IgD-negative memory B cell (primary cell): ENCODE results near the gene MSRB2. TPM values are rescaled to one million over a fixed set of nuclear protein-coding genes. Genes with fewer than 3 reads are reported as not detected.
A peak's percentile ranks its signal among the peaks of the same experiment; 100 is the strongest.

ENCODE experiments used
- H3K27ac Mint-ChIP-seq, 3 donors: one replicate each; pipeline ENCODE4 v1.8.0; 2020 to 2022; ENCODE audit warnings: mild to moderate bottlenecking in 3 of 3, mixed read lengths in 3 of 3, moderate library complexity in 1 of 3
- H3K27me3 Mint-ChIP-seq: one replicate; pipeline ENCODE4 v1.8.0; 2021; ENCODE audit warnings: mixed read lengths
- H3K36me3 Mint-ChIP-seq: one replicate; pipeline ENCODE4 v1.8.0; 2020; ENCODE audit warnings: mild to moderate bottlenecking, mixed read lengths
- H3K4me1 Mint-ChIP-seq, 3 donors: one replicate each; pipeline ENCODE4 v1.8.0; 2020 to 2022; ENCODE audit warnings: mixed read lengths in 3 of 3, mild to moderate bottlenecking in 1 of 3
- H3K4me3 Mint-ChIP-seq, 4 donors: one replicate each; pipeline ENCODE4 v1.8.0; 2020 to 2022; ENCODE audit warnings: mild to moderate bottlenecking in 4 of 4, mixed read lengths in 4 of 4, moderate library complexity in 3 of 4
- H3K9me3 Mint-ChIP-seq, 3 donors: one replicate each; pipeline ENCODE4 v1.8.0; 2020 to 2021; ENCODE audit warnings: mixed read lengths in 3 of 3, mild to moderate bottlenecking in 1 of 3
- polyA plus RNA-seq: library from polyadenylated mRNA; unstranded; fragments of 300-500 nt; fragmentation: Illumina TruSeq; gene quantifications from one replicate; pipeline ENCODE4 v1.2.3, GENCODE V29; 2021

Gene MSRB2
- polyA plus RNA-seq = 5.7 TPM

GRCh38 chr10:23095404-23095965, at the start of gene MSRB2:
Gene MSRB2 (plus strand): TSS chr10:23095579. CDS start chr10:23095609, 30 bp downstream.
- peaks cover 9 to 25% (median 21%) of the 10 kb centered on the region in 3 donors for H3K4me1 Mint-ChIP-seq
- no peaks in the 10 kb centered on the region for H3K27me3 Mint-ChIP-seq
- no peaks in the 10 kb centered on the region for H3K36me3 Mint-ChIP-seq
- H3K4me3 Mint-ChIP-seq = peak within 1 kb of the TSS; percentile 69 to 94 (median 90)
- H3K9me3 Mint-ChIP-seq = peaks cover 2 to 17% (median 2%) of the 10 kb centered on the region in 3 donors
- H3K27ac Mint-ChIP-seq = peak within 1 kb of the TSS; percentile 20 to 92 (median 80)

DNA sequence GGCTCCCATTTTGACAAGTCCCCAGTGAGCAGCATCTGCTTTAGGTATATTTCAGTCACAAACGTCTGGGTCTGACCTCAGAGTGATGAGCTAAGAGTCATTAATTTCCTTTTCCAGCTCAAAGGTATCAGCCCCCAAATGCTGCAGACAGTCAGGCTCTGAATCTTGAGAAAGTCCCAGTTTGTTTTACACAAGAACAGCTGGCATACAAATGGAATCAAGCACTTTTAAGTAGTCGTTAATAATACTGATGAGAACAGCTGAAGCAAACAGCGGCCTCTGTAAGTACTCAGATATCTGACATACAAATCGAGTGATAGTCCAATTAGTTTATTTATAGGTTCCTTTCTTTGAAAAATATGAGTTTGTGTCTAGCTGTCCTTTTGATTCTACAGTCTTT, 49.4 kb upstream of the MSRB2 start:
- no peak overlapping the region for H3K4me3 Mint-ChIP-seq

GRCh38 chr10:23047201-23048050, 48.0 kb upstream of the MSRB2 start:
- Mint-ChIP-seq H3K4me1 (no peaks in the 10 kb centered on the region), H3K9me3 (peaks cover 0 to 2% (median 0%) of the 10 kb centered on the region in 3 donors), H3K4me3 (no peak overlapping the region), H3K27me3 (peaks cover 6% of the 10 kb centered on the region), H3K36me3 (no peaks in the 10 kb centered on the region), H3K27ac (no peak overlapping the region)

More for the DNA sequence above, 49.4 kb upstream of the MSRB2 start:
- H3K4me1 Mint-ChIP-seq = no peaks in the 10 kb centered on the region
- H3K9me3 Mint-ChIP-seq = peaks cover 0 to 2% (median 0%) of the 10 kb centered on the region in 3 donors
- H3K36me3 Mint-ChIP-seq = no peaks in the 10 kb centered on the region
- H3K27me3 Mint-ChIP-seq = peaks cover 4% of the 10 kb centered on the region
- H3K27ac Mint-ChIP-seq = no peak overlapping the region

DNA sequence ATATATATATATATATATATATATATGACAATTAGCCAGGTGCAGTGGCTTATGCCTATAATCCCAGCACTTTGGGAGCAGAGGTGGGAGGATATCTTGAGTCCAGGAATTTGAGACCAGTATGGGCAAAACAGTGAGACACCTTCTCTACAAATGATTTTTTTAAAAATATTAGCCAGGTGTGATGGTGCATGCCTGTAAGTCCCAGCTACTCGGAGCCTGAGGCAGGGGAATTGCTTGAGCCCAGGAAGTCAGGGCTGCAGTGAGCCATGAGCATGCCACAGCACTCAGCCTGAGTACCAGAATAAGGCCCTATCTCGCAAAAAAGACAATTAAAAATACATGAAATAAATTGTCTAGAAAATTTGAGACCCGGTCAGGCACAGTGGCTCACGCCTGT, 47.2 kb upstream of the MSRB2 start:
- H3K9me3 Mint-ChIP-seq = peaks cover 0 to 2% (median 0%) of the 10 kb centered on the region in 3 donors
- H3K36me3 Mint-ChIP-seq = no peaks in the 10 kb centered on the region
- no peak overlapping the region for H3K4me3 Mint-ChIP-seq
- H3K27ac Mint-ChIP-seq = no peak overlapping the region
- H3K4me1 Mint-ChIP-seq = peaks cover 0 to under 1% (median 0%) of the 10 kb centered on the region in 3 donors
- peaks cover 6% of the 10 kb centered on the region for H3K27me3 Mint-ChIP-seq

GRCh38 chr10:23051278-23051677, 44.1 kb upstream of the MSRB2 start:
- H3K27me3 Mint-ChIP-seq = peaks cover 6% of the 10 kb centered on the region
- no peak overlapping the region for H3K27ac Mint-ChIP-seq

DNA sequence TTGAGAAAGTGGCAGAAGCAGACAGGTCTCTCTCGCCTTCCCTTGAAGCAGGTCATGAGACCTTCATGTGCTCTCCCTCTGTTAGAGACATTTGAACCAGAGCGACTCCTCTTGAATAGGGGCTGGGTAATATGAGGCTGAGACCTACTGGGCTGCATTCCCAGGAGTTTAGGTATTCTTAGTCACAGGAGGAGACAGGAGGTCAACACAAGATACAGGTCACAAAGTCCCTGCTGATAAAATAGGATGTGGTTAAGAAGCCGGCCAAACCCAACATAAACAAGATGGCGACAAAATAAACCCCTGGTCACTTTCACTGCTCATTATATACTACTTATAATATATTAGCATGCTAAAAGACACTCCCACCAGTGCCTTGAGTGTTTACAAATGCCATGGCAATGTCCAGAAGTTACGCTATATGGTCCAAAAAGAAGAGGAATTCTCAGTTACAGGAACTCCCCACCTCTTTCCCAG, 43.5 kb upstream of the MSRB2 start:
- Mint-ChIP-seq H3K4me3 (no peak overlapping the region), H3K27ac (no peak overlapping the region), H3K9me3 (no peaks in the 10 kb centered on the region), H3K27me3 (peaks cover 6% of the 10 kb centered on the region), H3K4me1 (peaks cover 0 to 1% (median 0%) of the 10 kb centered on the region in 3 donors), H3K36me3 (no peaks in the 10 kb centered on the region)

More at GRCh38 chr10:23051278-23051677, 44.1 kb upstream of the MSRB2 start:
- H3K4me3 Mint-ChIP-seq = no peak overlapping the region
- H3K4me1 Mint-ChIP-seq = peaks cover 0 to 1% (median 0%) of the 10 kb centered on the region in 3 donors
- H3K9me3 Mint-ChIP-seq = no peaks in the 10 kb centered on the region
- no peaks in the 10 kb centered on the region for H3K36me3 Mint-ChIP-seq

GRCh38 chr10:23053036-23053435, 42.3 kb upstream of the MSRB2 start:
- Mint-ChIP-seq H3K36me3 (no peaks in the 10 kb centered on the region), H3K27me3 (peaks cover 6% of the 10 kb centered on the region), H3K27ac (no peak overlapping the region), H3K9me3 (no peaks in the 10 kb centered on the region), H3K4me1 (peaks cover 0 to 1% (median 0%) of the 10 kb centered on the region in 3 donors), H3K4me3 (no peak overlapping the region)

- H3K27me3 Mint-ChIP-seq = peaks cover 4% of the 10 kb centered on the region
- H3K4me1 Mint-ChIP-seq = peaks cover 0 to 1% (median 0%) of the 10 kb centered on the region in 3 donors
- no peak overlapping the region for H3K4me3 Mint-ChIP-seq
- peaks cover 0 to 14% (median 2%) of the 10 kb centered on the region in 3 donors for H3K9me3 Mint-ChIP-seq
- peak overlapping the region in 1 of 3 donors; percentile 33 for H3K27ac Mint-ChIP-seq
- H3K36me3 Mint-ChIP-seq = peaks cover 2% of the 10 kb centered on the region
Measured at GRCh38 chr10:23055424-23056185, 39.8 kb upstream of the MSRB2 start.

- Mint-ChIP-seq H3K4me1 (peaks cover 0 to 1% (median 0%) of the 10 kb centered on the region in 3 donors), H3K27ac (peak overlapping the region in 1 of 3 donors; percentile 33), H3K27me3 (peaks cover under 1% of the 10 kb centered on the region), H3K9me3 (peaks cover 0 to 14% (median 2%) of the 10 kb centered on the region in 3 donors), H3K36me3 (peaks cover 2% of the 10 kb centered on the region), H3K4me3 (no peak overlapping the region)
Measured at GRCh38 chr10:23056186-23056579, 39.2 kb upstream of the MSRB2 start.

GRCh38 chr10:23058366-23058765, 37.0 kb upstream of the MSRB2 start:
- Mint-ChIP-seq H3K4me1 (no peaks in the 10 kb centered on the region), H3K27me3 (no peaks in the 10 kb centered on the region)

DNA sequence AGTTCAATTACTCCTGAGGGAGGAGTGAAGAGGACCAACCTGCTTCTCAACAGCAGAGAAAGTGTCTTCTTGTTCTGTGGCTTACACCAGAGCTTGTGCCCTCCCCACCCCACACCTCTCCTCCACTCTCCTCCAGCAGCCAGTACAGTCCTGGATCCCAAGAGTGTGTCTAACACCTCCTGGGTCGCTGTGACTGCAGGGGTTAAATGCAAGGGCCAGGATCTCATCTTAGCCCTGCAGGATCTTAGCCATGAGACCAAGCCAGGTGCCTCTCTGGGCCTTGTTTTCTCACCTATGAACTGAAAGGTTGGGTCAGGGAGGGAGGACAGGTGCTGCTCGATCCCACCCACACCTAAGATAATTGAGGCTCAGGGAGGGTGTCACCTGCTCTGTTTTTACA, 34.5 kb upstream of the MSRB2 start:
- H3K27ac Mint-ChIP-seq = no peak overlapping the region
- H3K4me1 Mint-ChIP-seq = no peaks in the 10 kb centered on the region
- H3K9me3 Mint-ChIP-seq = peaks cover 0 to 14% (median 2%) of the 10 kb centered on the region in 3 donors
- no peak overlapping the region for H3K4me3 Mint-ChIP-seq
- H3K36me3 Mint-ChIP-seq = peaks cover 2% of the 10 kb centered on the region
- no peaks in the 10 kb centered on the region for H3K27me3 Mint-ChIP-seq

More at GRCh38 chr10:23058366-23058765, 37.0 kb upstream of the MSRB2 start:
- peaks cover 2% of the 10 kb centered on the region for H3K36me3 Mint-ChIP-seq
- peaks cover 0 to 14% (median 2%) of the 10 kb centered on the region in 3 donors for H3K9me3 Mint-ChIP-seq
- no peak overlapping the region for H3K27ac Mint-ChIP-seq
- H3K4me3 Mint-ChIP-seq = no peak overlapping the region

GRCh38 chr10:23063045-23063972, 32.1 kb upstream of the MSRB2 start:
- Mint-ChIP-seq H3K4me1 (peaks cover 0 to 2% (median 0%) of the 10 kb centered on the region in 3 donors), H3K4me3 (no peak overlapping the region), H3K36me3 (peaks cover 2% of the 10 kb centered on the region), H3K9me3 (peaks cover 0 to 14% (median 2%) of the 10 kb centered on the region in 3 donors), H3K27ac (no peak overlapping the region), H3K27me3 (peaks cover 1% of the 10 kb centered on the region)

DNA sequence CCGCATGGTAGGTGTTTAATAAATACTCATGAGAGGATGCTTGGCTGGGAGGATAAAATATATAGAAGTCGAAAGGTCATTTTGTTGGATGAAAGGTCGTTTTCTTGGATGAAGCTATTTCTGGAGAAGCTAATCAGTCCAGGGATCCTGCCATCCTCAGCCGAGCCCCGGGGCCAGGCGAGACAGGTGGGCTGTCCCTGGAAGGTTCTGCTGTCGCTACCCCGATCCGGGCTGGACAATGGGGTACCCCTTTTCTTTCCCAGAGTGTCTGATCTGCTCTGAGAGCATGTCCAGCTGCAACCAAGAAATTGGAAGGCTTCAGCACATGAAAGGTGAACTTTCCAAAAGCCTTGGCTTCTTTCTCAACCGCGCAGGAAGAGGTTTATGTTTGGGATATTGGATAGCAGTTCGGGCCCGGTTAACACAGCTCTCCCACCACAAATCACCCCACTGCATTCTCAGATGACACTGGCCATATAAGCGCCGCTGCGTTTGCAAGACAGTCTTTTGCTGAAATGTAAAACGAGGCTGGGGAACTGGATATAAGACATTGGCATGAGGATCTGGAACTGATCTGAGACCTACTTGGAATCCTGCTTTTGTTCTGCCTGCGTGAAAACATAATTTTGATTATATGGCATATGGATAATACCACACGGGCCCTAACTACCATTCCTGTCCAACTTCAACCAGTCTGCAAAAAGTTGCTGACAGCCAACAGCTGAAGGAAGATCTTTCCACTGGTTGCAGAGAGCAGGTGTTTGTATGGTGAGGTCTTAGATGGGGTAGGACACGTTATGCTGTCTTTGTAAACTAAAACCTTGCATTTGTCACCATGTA, 31.2 kb upstream of the MSRB2 start:
- Mint-ChIP-seq H3K4me1 (peaks cover 0 to 4% (median 0%) of the 10 kb centered on the region in 3 donors), H3K36me3 (no peaks in the 10 kb centered on the region), H3K27ac (no peak overlapping the region), H3K9me3 (peaks cover 0 to 8% (median 2%) of the 10 kb centered on the region in 3 donors), H3K27me3 (peaks cover 1% of the 10 kb centered on the region), H3K4me3 (no peak overlapping the region)
